Prostate gland (tissue), 2 donors: ENCODE results near the gene ACP1.

ENCODE experiments used
- POLR2AphosphoS5 ChIP-seq: sonication (generic); formaldehyde crosslinking; IDR thresholded peaks from one replicate; pipeline ENCODE4 v1.6.1; 2017; ENCODE audit warnings: antibody characterized with exemption
- TF ChIP-seq, protein P1 (sequence below), 4 experiments: fragments of 200-600 bp in 2 of 4; fragments of 450-650 bp in 2 of 4; sonication (generic) in 2 of 4; IDR thresholded peaks; 1 replicate in 3 of 4; 2 replicates in 1 of 4; pipeline ENCODE4 v1.5.1; 2016 to 2019; ENCODE audit warnings: antibody characterized with exemption in 4 of 4, mild to moderate bottlenecking in 2 of 4, moderate library complexity in 2 of 4

DNA sequence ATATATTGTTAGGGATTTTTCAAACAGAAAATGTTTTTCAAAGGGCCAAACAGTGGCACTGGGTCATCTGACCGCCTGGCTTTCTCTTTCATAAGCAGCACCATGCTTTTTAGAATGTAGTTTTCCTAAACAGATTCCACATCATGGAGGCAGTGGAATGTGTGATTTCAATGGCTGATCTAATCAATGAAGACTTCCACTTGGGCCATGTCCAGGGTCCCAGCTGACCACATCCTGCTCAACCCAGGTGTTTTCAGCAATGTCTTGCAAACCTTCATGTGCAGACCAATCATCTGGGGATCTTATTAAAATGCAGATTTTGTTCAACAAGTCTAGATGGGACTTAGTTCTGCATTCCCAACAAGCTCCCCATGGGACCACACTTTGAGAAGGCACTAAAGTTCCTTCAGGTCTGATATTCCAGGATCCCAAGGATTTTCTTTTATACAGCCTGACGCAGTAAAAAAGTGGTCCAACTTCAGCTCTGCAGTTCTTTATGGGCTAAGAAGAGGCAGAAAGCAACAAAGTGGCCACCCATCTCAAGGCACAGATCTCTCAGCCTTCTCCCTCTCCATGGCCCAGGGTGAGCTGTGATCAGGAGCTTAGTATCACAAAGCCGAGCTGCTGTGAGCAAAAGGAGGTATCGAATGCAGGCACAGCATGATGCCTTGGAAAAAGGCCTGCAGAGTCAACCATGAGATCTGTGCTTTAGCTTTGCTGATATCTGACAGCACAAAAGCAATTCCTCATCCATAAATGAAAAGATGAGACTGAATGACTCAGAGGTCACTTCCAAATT lies 19.4 kb downstream of the ACP1 start:
- TF ChIP-seq, protein P1, sequence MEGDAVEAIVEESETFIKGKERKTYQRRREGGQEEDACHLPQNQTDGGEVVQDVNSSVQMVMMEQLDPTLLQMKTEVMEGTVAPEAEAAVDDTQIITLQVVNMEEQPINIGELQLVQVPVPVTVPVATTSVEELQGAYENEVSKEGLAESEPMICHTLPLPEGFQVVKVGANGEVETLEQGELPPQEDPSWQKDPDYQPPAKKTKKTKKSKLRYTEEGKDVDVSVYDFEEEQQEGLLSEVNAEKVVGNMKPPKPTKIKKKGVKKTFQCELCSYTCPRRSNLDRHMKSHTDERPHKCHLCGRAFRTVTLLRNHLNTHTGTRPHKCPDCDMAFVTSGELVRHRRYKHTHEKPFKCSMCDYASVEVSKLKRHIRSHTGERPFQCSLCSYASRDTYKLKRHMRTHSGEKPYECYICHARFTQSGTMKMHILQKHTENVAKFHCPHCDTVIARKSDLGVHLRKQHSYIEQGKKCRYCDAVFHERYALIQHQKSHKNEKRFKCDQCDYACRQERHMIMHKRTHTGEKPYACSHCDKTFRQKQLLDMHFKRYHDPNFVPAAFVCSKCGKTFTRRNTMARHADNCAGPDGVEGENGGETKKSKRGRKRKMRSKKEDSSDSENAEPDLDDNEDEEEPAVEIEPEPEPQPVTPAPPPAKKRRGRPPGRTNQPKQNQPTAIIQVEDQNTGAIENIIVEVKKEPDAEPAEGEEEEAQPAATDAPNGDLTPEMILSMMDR (IDR thresholded peaks at IDR 0.05) = no peak
- TF ChIP-seq POLR2AphosphoS5 = no peak
